ENCODE data around the gene LSM7. TPM values are rescaled to one million over a fixed set of nuclear protein-coding genes. Genes with fewer than 3 reads are reported as not detected.

Gene LSM7
- total RNA-seq, result 100 to 1,000 TPM in 2 of 7 donors, 10 to 100 TPM in 5; 59.4 to 159 (median 79.6) TPM
- polyA plus RNA-seq, result 100 to 1,000 TPM in 1 of 2 donors, 10 to 100 TPM in 1; 31.8 to 196 TPM
- long read RNA-seq, donor 1, transcript LSM7-201 (4 exons, 529 nt), result major isoform, 9 of 15 reads
- long read RNA-seq, donor 1, partial matches to known transcripts, result 0 of 15 reads
- long read RNA-seq, donor 1, other reads (novel, unspliced or antisense), result 1 of 15 reads
- long read RNA-seq, donor 2, transcript LSM7-204 (3 exons, 575 nt), result minor isoform, 11 of 96 reads
- long read RNA-seq, donor 2, transcript LSM7-201 (4 exons, 529 nt), result major isoform, 64 of 96 reads
- long read RNA-seq, donor 2, transcript LSM7-206 (2 exons, 710 nt), result minor isoform, 8 of 96 reads
- long read RNA-seq, donor 2, transcript LSM7-203 (4 exons, 512 nt), result minor isoform, 13 of 96 reads
- long read RNA-seq, donor 2, partial matches to known transcripts, result 0 of 96 reads
- long read RNA-seq, donor 2, other reads (novel, unspliced or antisense), result 0 of 96 reads
- long read RNA-seq, donor 3, transcript LSM7-201 (4 exons, 529 nt), result major isoform, 37 of 79 reads
- long read RNA-seq, donor 3, transcript LSM7-203 (4 exons, 512 nt), result minor isoform, 9 of 79 reads
- long read RNA-seq, donor 3, transcript LSM7-204 (3 exons, 575 nt), result minor isoform, 7 of 79 reads
- long read RNA-seq, donor 3, transcript LSM7-206 (2 exons, 710 nt), result minor isoform, 9 of 79 reads
- long read RNA-seq, donor 3, partial matches to known transcripts, result 14 of 79 reads
- long read RNA-seq, donor 3, other reads (novel, unspliced or antisense), result 3 of 79 reads

- 0% methylated on average over 53 to 89 of the region's 89 CpGs for WGBS, 3 donors
- no peak for TF ChIP-seq CTCF (IDR thresholded peaks at IDR 0.05)
- peak; percentile 61 for TF ChIP-seq POLR2A (IDR thresholded peaks at IDR 0.05)
- peaks cover 11% of the 10 kb centered on the region for H3K4me1 ChIP-seq (ENCODE audit: insufficient read depth)
- peak within 1 kb of the TSS; percentile 36 to 39 for H3K27ac ChIP-seq
- H3K4me3 ChIP-seq, result peak within 1 kb of the TSS; percentile 91
- H3K27me3 ChIP-seq, result no peaks in the 10 kb centered on the region
- peak; percentile 88 to 96 (median 93) for DNase-seq
- no peaks in the 10 kb centered on the region for H3K36me3 ChIP-seq
- intact Hi-C loops (cut with DNase I), result no loop called here
- H3K9me3 ChIP-seq, result no peaks in the 10 kb centered on the region
Observed at GRCh38 chr19:2328401-2329148, at the start of gene LSM7, which contains the start of gene SPPL2B. TSS of gene LSM7 (minus strand) at chr19:2328586. CDS start at chr19:2328566, 20 bp downstream. TSS of gene SPPL2B (plus strand) at chr19:2328684. CDS start at chr19:2328710, 26 bp downstream.

DNA sequence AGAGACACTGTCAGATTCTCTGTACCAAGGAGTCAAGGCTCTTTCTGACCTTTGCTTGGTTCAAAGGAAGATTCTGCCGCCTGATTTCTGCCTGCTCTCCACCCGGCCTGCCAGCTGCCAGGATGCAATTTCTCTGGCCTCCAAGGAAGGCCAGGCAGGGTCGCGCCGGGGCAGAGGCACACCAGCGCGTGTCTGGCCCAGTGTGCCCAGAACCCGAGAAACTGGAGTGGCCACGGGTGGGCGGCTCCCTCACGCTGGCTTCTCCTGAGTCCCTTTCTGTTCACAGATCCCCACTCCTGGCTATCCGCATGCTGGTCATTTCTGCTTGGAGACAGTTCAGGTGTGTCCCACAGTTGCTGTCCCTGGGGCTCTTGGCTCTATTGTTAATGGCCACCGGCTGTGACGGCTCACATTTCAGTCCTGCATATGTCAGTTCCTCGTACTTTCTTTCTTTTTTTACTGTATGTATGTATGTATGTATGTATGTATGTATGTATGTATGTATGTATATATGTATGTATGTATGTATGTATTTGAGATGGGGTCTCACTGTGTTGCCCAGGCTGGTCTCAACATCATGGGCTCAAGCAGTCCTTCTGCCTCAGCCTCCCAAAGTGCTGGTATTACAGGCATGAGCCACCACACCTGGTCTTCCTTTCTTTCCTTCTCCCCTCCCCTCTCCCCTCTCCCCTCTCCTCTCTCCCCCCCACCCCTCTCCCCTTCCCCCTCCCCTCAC is 48.6 kb upstream of the LSM7 start:
- H3K9me3 ChIP-seq, result no peaks in the 10 kb centered on the region
- WGBS, 3 donors, result 81 to 86% (median 83%) methylated on average over 15 of the region's 15 CpGs
- no peak overlapping the region for H3K27ac ChIP-seq
- H3K36me3 ChIP-seq, result no peaks in the 10 kb centered on the region
- TF ChIP-seq EP300 (IDR thresholded peaks at IDR 0.05), result no peak
- no peak for DNase-seq
- H3K4me3 ChIP-seq, result no peak overlapping the region
- no peaks in the 10 kb centered on the region for H3K4me1 ChIP-seq (ENCODE audit: insufficient read depth)
- no peaks in the 10 kb centered on the region for H3K27me3 ChIP-seq
- intact Hi-C loops (cut with DNase I), result no loop called here

- DNase-seq, result no peak
- Histone ChIP-seq H3K4me1 (ENCODE audit: insufficient read depth) (no peaks in the 10 kb centered on the region), H3K36me3 (no peaks in the 10 kb centered on the region), H3K9me3 (no peaks in the 10 kb centered on the region), H3K4me3 (no peak overlapping the region), H3K27ac (no peak overlapping the region), H3K27me3 (no peaks in the 10 kb centered on the region)
- intact Hi-C loops (cut with DNase I), result no loop called here
- TF ChIP-seq POLR2A (IDR thresholded peaks at IDR 0.05) (no peak), EP300 (IDR thresholded peaks at IDR 0.05) (no peak), CTCF (IDR thresholded peaks at IDR 0.05) (no peak)
- WGBS, 3 donors, result 80 to 92% (median 88%) methylated on average over 7 of the region's 7 CpGs
Observed at GRCh38 chr19:2375353-2376121, 47.2 kb upstream of the LSM7 start.

DNA sequence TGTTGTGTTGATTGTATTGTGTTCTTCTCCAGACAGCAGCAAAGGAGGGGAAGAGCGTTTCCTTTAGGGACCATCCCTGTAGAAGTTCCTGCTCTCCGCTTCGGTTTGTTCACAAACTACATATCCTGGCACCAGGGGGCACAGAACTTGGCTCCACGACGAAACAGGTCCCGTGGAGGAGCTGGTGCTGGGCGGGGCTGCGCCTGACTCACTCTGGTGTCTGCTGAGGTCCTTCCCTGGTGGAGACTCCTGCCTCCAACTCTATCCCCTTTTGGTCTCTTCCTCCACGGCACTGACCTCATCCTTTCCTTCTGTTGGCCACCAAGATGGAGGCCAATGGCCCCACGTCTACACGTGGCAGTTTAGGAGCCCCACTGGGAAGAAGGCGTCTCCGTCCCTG is 46.4 kb upstream of the LSM7 start:
- H3K27ac ChIP-seq, result no peak overlapping the region
- no peaks in the 10 kb centered on the region for H3K36me3 ChIP-seq
- no peaks in the 10 kb centered on the region for H3K4me1 ChIP-seq (ENCODE audit: insufficient read depth)
- TF ChIP-seq POLR2A (IDR thresholded peaks at IDR 0.05) (no peak), CTCF (IDR thresholded peaks at IDR 0.05) (no peak), EP300 (IDR thresholded peaks at IDR 0.05) (no peak)
- no peaks in the 10 kb centered on the region for H3K27me3 ChIP-seq
- 83 to 92% (median 87%) methylated on average over 13 of the region's 13 CpGs for WGBS, 3 donors
- no peak overlapping the region for H3K4me3 ChIP-seq
- DNase-seq, result no peak
- intact Hi-C loops (cut with DNase I), result no loop called here
- H3K9me3 ChIP-seq, result peaks cover 0 to 2% of the 10 kb centered on the region in 2 donors
